Fibroblast of lung (primary cell): ENCODE data around the gene PML. TPM values are rescaled to one million over a fixed set of nuclear protein-coding genes. Genes with fewer than 3 reads are reported as not detected.
"Not testable (repeated sequence)": the region's sequence is repeated elsewhere in the genome, so short reads cannot be mapped to it uniquely, and the experiment has no call there.

ENCODE experiments used
- DNase-seq, 2 donors: peaks; one replicate each; pipeline versions ENCODE4 v3.0.0 to v3.0.0-alpha.2; 2010; ENCODE audit warnings: low read depth in 2 of 2
- H2AFZ ChIP-seq: 2 replicates; pipeline ENCODE4 v1.5.1; 2012; ENCODE audit warnings: low read length, control low read depth, inconsistent platforms
- H3K27ac ChIP-seq: 2 replicates; pipeline ENCODE4 v1.5.1; 2011; ENCODE audit warnings: low read length, control low read depth; ENCODE audit not compliant: insufficient read depth
- H3K27me3 ChIP-seq: 2 replicates; pipeline ENCODE4 v1.5.1; 2011; ENCODE audit warnings: mild to moderate bottlenecking, low read length; ENCODE audit not compliant: control insufficient read depth, insufficient read depth
- H3K36me3 ChIP-seq: 2 replicates; pipeline ENCODE4 v1.5.1; 2011; ENCODE audit warnings: low read length; ENCODE audit not compliant: control insufficient read depth, insufficient read depth
- H3K4me1 ChIP-seq: 2 replicates; pipeline ENCODE4 v1.5.1; 2011; ENCODE audit warnings: low read length; ENCODE audit not compliant: control insufficient read depth, insufficient read depth; ENCODE audit errors: extremely low read depth
- H3K4me2 ChIP-seq: 2 replicates; pipeline ENCODE4 v1.5.1; 2011; ENCODE audit warnings: low read length, control low read depth; ENCODE audit not compliant: insufficient read depth; ENCODE audit errors: extremely low read depth
- H3K4me3 ChIP-seq, 4 experiments: fragments of 200-600 bp in 1 of 4; sonication (generic) in 1 of 4; replicated peaks in 1 of 4; 2 replicates each; pipeline ENCODE4 v1.5.1; 2011 to 2016; ENCODE audit warnings: low read length in 4 of 4, low read depth in 3 of 4, mild to moderate bottlenecking in 3 of 4, control low read depth in 2 of 4, inconsistent platforms in 1 of 4, mixed read lengths in 1 of 4; ENCODE audit not compliant: insufficient read depth in 1 of 4; ENCODE audit errors: control extremely low read depth in 1 of 4
- H3K79me2 ChIP-seq: 2 replicates; pipeline ENCODE4 v1.5.1; 2012; ENCODE audit warnings: mild to moderate bottlenecking, low read length, inconsistent platforms; ENCODE audit not compliant: control insufficient read depth, insufficient read depth
- H3K9ac ChIP-seq: 2 replicates; pipeline ENCODE4 v1.5.1; 2011; ENCODE audit warnings: mild to moderate bottlenecking, low read length, control low read depth; ENCODE audit not compliant: insufficient read depth
- H3K9me3 ChIP-seq: 2 replicates; pipeline ENCODE4 v1.5.1; 2012; ENCODE audit warnings: low read depth, low read length; ENCODE audit not compliant: control insufficient read depth, insufficient read depth
- H4K20me1 ChIP-seq: 2 replicates; pipeline ENCODE4 v1.5.1; 2011; ENCODE audit warnings: low read length; ENCODE audit not compliant: control insufficient read depth, insufficient read depth; ENCODE audit errors: extremely low read depth
- CTCF ChIP-seq, 2 donors: IDR thresholded peaks in 1 of 2; conservative IDR thresholded peaks in 1 of 2; 1 replicate in 1 of 2; 2 replicates in 1 of 2; pipeline ENCODE4 v1.5.1; 2011 to 2012; ENCODE audit warnings: low read length in 2 of 2, control low read depth in 1 of 2, inconsistent platforms in 1 of 2, low read depth in 1 of 2, mild to moderate bottlenecking in 1 of 2
- EZH2 ChIP-seq: IDR thresholded peaks from 2 replicates; pipeline ENCODE4 v1.5.1; 2012; ENCODE audit warnings: low read length, control low read depth, mild to moderate bottlenecking; ENCODE audit errors: missing control alignments
- polyA plus RNA-seq, 2 donors: library from polyadenylated mRNA; depleted of rRNA in 1 of 2; stranded (reverse) in 1 of 2; unstranded in 1 of 2; fragments of >200 nt; gene quantifications; 2 replicates each; pipeline ENCODE4 v1.2.1, GENCODE V29; 2011 to 2012; ENCODE audit warnings: missing spikeins in 1 of 2
- total RNA-seq: library from RNA; depleted of rRNA; stranded (reverse); fragments of >200 nt; gene quantifications from 2 replicates; pipeline ENCODE4 v1.2.1, GENCODE V29; 2014

The PML gene
- total and polyA plus RNA-seq, 2 donors (not counting 1 experiment from before 2014, with no cell fraction given) = 11.1 to 34.0 TPM

GRCh38 chr15:73957785-73958184 lies 36.7 kb upstream of the PML start:
- no peak for DNase-seq
- TF ChIP-seq EZH2 = no peak
- H3K4me2 ChIP-seq = no peak overlapping the region

GRCh38 chr15:73959012-73959581 lies 35.4 kb upstream of the PML start:
- H3K4me2 ChIP-seq = no peak overlapping the region
- no peak for DNase-seq
- no peak overlapping the region for H3K4me3 ChIP-seq
- H3K9me3 ChIP-seq = no peaks in the 10 kb centered on the region
- no peak overlapping the region for H3K9ac ChIP-seq
- H3K27ac ChIP-seq = no peak overlapping the region
- no peaks in the 10 kb centered on the region for H3K79me2 ChIP-seq
- no peak overlapping the region for H2AFZ ChIP-seq
- no peaks in the 10 kb centered on the region for H4K20me1 ChIP-seq
- TF ChIP-seq CTCF (conservative IDR thresholded peaks at IDR 0.05 in 1 of 2, IDR thresholded peaks at IDR 0.05 in 1 of 2; ENCODE audit: low read depth in 1 of 2, low read length in 2 of 2) (no peak), EZH2 (no peak)
- no peaks in the 10 kb centered on the region for H3K27me3 ChIP-seq
- no peaks in the 10 kb centered on the region for H3K36me3 ChIP-seq
- peaks cover 20% of the 10 kb centered on the region for H3K4me1 ChIP-seq

More at GRCh38 chr15:73957785-73958184, 36.7 kb upstream of the PML start:
- H3K27ac ChIP-seq = no peak overlapping the region
- H3K27me3 ChIP-seq = no peaks in the 10 kb centered on the region
- H2AFZ ChIP-seq = no peak overlapping the region
- H3K4me1 ChIP-seq = peaks cover 22% of the 10 kb centered on the region
- no peaks in the 10 kb centered on the region for H3K9me3 ChIP-seq
- H3K36me3 ChIP-seq = peaks cover 5% of the 10 kb centered on the region
- H3K79me2 ChIP-seq = no peaks in the 10 kb centered on the region
- no peak overlapping the region for H3K4me3 ChIP-seq
- H3K9ac ChIP-seq = no peak overlapping the region
- H4K20me1 ChIP-seq = no peaks in the 10 kb centered on the region

GRCh38 chr15:73959801-73960200 lies 34.7 kb upstream of the PML start:
- Histone ChIP-seq H3K9me3 (no peaks in the 10 kb centered on the region), H3K4me3 (no peak overlapping the region), H3K4me2 (no peak overlapping the region), H3K27me3 (no peaks in the 10 kb centered on the region), H3K9ac (no peak overlapping the region), H3K36me3 (no peaks in the 10 kb centered on the region), H4K20me1 (no peaks in the 10 kb centered on the region), H3K79me2 (no peaks in the 10 kb centered on the region), H3K27ac (no peak overlapping the region), H2AFZ (no peak overlapping the region), H3K4me1 (peaks cover 21% of the 10 kb centered on the region)
- DNase-seq = no peak
- no peak for TF ChIP-seq EZH2
- no peak for TF ChIP-seq CTCF (conservative IDR thresholded peaks at IDR 0.05 in 1 of 2, IDR thresholded peaks at IDR 0.05 in 1 of 2; ENCODE audit: low read depth in 1 of 2, low read length in 2 of 2)

- not testable (repeated sequence) for H3K9ac ChIP-seq, H2AFZ ChIP-seq, DNase-seq, H3K9me3 ChIP-seq, H3K36me3 ChIP-seq, H3K27ac ChIP-seq, H3K4me3 ChIP-seq, H3K79me2 ChIP-seq, H3K4me2 ChIP-seq, H3K27me3 ChIP-seq, H4K20me1 ChIP-seq
- peaks cover 25% of the 10 kb centered on the region for H3K4me1 ChIP-seq
Observed at GRCh38 chr15:73960472-73961070, 33.9 kb upstream of the PML start.
